Omental fat pad (tissue), 4 donors: ENCODE data around the gene MAPT. TPM values are rescaled to one million over a fixed set of nuclear protein-coding genes. Genes with fewer than 3 reads are reported as not detected.

ENCODE experiments used
- ATAC-seq: fragments of 150-250 bp; one replicate; pipeline ENCODE4 v1.9.1; 2016; ENCODE audit warnings: mild to moderate bottlenecking, moderate library complexity; ENCODE audit not compliant: low FRiP score
- DNase-seq: peaks from one replicate; pipeline ENCODE4 v3.0.0-alpha.2; 2019; ENCODE audit warnings: low spot score
- CTCF ChIP-seq, 3 donors: fragments of 450-650 bp; IDR thresholded peaks; one replicate each; pipeline ENCODE4 v1.5.1; 2016 to 2017; ENCODE audit warnings: antibody characterized with exemption in 3 of 3, mild to moderate bottlenecking in 3 of 3, moderate library complexity in 2 of 3
- total RNA-seq, 4 donors: library from RNA; depleted of rRNA; stranded (reverse); fragments of >200 nt; gene quantifications; one replicate each; pipeline ENCODE4 v1.1.0, GENCODE V29; 2016

MAPT gene
- total RNA-seq, 4 donors from 2014 or later: 4.3 to 18.2 (median 6.4) TPM

GRCh38 chr17:45914047-45914717 is 19.8 kb downstream of the MAPT start:
- ATAC-seq (no peak), DNase-seq (no peak)
- no peak for TF ChIP-seq CTCF (IDR thresholded peaks at IDR 0.05)

- DNase-seq (no peak), ATAC-seq (no peak)
- TF ChIP-seq CTCF (IDR thresholded peaks at IDR 0.05): no peak
These were observed 20.9 kb downstream of the MAPT start for GRCh38 chr17:45915263-45915662.

GRCh38 chr17:45917081-45917480 is 22.7 kb downstream of the MAPT start:
- DNase-seq (no peak), ATAC-seq (no peak)
- TF ChIP-seq CTCF (IDR thresholded peaks at IDR 0.05): no peak

GRCh38 chr17:45918241-45918745 is 23.9 kb downstream of the MAPT start:
- DNase-seq: no peak
- ATAC-seq: no peak
- no peak for TF ChIP-seq CTCF (IDR thresholded peaks at IDR 0.05)

GRCh38 chr17:45919136-45919535 is 24.8 kb downstream of the MAPT start:
- no peak for DNase-seq
- ATAC-seq: no peak
- TF ChIP-seq CTCF (IDR thresholded peaks at IDR 0.05): no peak

- DNase-seq (no peak), ATAC-seq (no peak)
- no peak for TF ChIP-seq CTCF (IDR thresholded peaks at IDR 0.05)
These were observed 25.7 kb downstream of the MAPT start for GRCh38 chr17:45920083-45920482.
